Trophoblast cell (in vitro differentiated cells and primary cell): ENCODE data around the gene CERS6.

Experiments used
- DNase-seq, 2 donors: peaks; one replicate each; pipeline ENCODE4 v3.0.0-alpha.2; 2016
- H2AFZ ChIP-seq: 2 replicates; pipeline ENCODE4 v1.6.1; 2013; ENCODE audit warnings: low read length, moderate library complexity, mild to moderate bottlenecking; ENCODE audit not compliant: insufficient read depth, poor library complexity
- H2AK5ac ChIP-seq: 2 replicates; pipeline ENCODE4 v1.6.1; 2013; ENCODE audit warnings: mild to moderate bottlenecking, low read length
- H2BK120ac ChIP-seq: 2 replicates; pipeline ENCODE4 v1.6.1; 2013; ENCODE audit warnings: low read length, mild to moderate bottlenecking, moderate library complexity; ENCODE audit not compliant: insufficient read depth, poor library complexity
- H2BK12ac ChIP-seq: 2 replicates; pipeline ENCODE4 v1.6.1; 2013; ENCODE audit warnings: mild to moderate bottlenecking, low read length, moderate library complexity
- H2BK5ac ChIP-seq: 2 replicates; pipeline ENCODE4 v1.6.1; 2013; ENCODE audit warnings: low read length, low read depth, moderate library complexity, mild to moderate bottlenecking; ENCODE audit not compliant: poor library complexity
- H3K14ac ChIP-seq: 2 replicates; pipeline ENCODE4 v1.6.1; 2013; ENCODE audit warnings: mild to moderate bottlenecking, low read length
- H3K18ac ChIP-seq: 2 replicates; pipeline ENCODE4 v1.6.1; 2013; ENCODE audit warnings: mild to moderate bottlenecking, low read length
- H3K23ac ChIP-seq: 2 replicates; pipeline ENCODE4 v1.6.1; 2013; ENCODE audit warnings: low read length
- H3K27ac ChIP-seq: 2 replicates; pipeline ENCODE4 v1.5.1; 2013; ENCODE audit warnings: low read depth, mild to moderate bottlenecking, inconsistent platforms, low read length, moderate library complexity
- H3K27me3 ChIP-seq: 2 replicates; pipeline ENCODE4 v1.6.1; 2013; ENCODE audit warnings: inconsistent platforms, mild to moderate bottlenecking, low read length, moderate library complexity; ENCODE audit not compliant: insufficient read depth
- H3K36me3 ChIP-seq, 2 experiments: 1 replicate in 1 of 2; 2 replicates in 1 of 2; pipeline ENCODE4 v1.6.1; 2013; ENCODE audit warnings: low read length in 2 of 2, mild to moderate bottlenecking in 2 of 2, moderate library complexity in 1 of 2; ENCODE audit not compliant: insufficient read depth in 2 of 2, control insufficient read depth in 1 of 2
- H3K4ac ChIP-seq: 2 replicates; pipeline ENCODE4 v1.6.1; 2013; ENCODE audit warnings: low read depth, mild to moderate bottlenecking, low read length, moderate library complexity
- H3K4me1 ChIP-seq, 2 experiments: 1 replicate in 1 of 2; 2 replicates in 1 of 2; pipeline ENCODE4 v1.6.1; 2013; ENCODE audit warnings: low read length in 2 of 2, mild to moderate bottlenecking in 2 of 2, moderate library complexity in 1 of 2; ENCODE audit not compliant: insufficient read depth in 2 of 2, control insufficient read depth in 1 of 2
- H3K4me2 ChIP-seq: 2 replicates; pipeline ENCODE4 v1.6.1; 2013; ENCODE audit warnings: inconsistent platforms, mild to moderate bottlenecking, low read length, moderate library complexity
- H3K4me3 ChIP-seq: 2 replicates; pipeline ENCODE4 v1.5.1; 2013; ENCODE audit warnings: mild to moderate bottlenecking, low read depth, low read length, inconsistent platforms
- H3K79me1 ChIP-seq: one replicate; pipeline ENCODE4 v1.6.1; 2013; ENCODE audit warnings: low read length
- H3K79me2 ChIP-seq: 2 replicates; pipeline ENCODE4 v1.6.1; 2013; ENCODE audit warnings: low read length, mild to moderate bottlenecking; ENCODE audit not compliant: control insufficient read depth, insufficient read depth, poor library complexity
- H3K9ac ChIP-seq: 2 replicates; pipeline ENCODE4 v1.6.1; 2013; ENCODE audit warnings: mild to moderate bottlenecking, low read length
- H3K9me3 ChIP-seq: 2 replicates; pipeline ENCODE4 v1.6.1; 2013; ENCODE audit warnings: low read depth, mild to moderate bottlenecking, control low read depth, inconsistent platforms, low read length; ENCODE audit not compliant: insufficient read depth
- H4K12ac ChIP-seq: 2 replicates; pipeline ENCODE4 v1.6.1; 2013; ENCODE audit warnings: low read depth, mild to moderate bottlenecking, low read length, moderate library complexity
- H4K8ac ChIP-seq: 2 replicates; pipeline ENCODE4 v1.6.1; 2013; ENCODE audit warnings: low read depth, mild to moderate bottlenecking, low read length, moderate library complexity
- H4K91ac ChIP-seq: one replicate; pipeline ENCODE4 v1.6.1; 2013; ENCODE audit warnings: low read depth, mild to moderate bottlenecking, low read length, moderate library complexity
- WGBS: extraction: QIAGEN DNeasy Blood & Tissue Kit; methylation state at CpG from one replicate; pipeline ENCODE4 v1.1.7; 2013; ENCODE audit warnings: missing lambda C conversion rate; ENCODE audit not compliant: insufficient read length, insufficient coverage; ENCODE audit errors: extremely low coverage; 5-methylcytosine and 5-hydroxymethylcytosine counted together

Gene CERS6

DNA sequence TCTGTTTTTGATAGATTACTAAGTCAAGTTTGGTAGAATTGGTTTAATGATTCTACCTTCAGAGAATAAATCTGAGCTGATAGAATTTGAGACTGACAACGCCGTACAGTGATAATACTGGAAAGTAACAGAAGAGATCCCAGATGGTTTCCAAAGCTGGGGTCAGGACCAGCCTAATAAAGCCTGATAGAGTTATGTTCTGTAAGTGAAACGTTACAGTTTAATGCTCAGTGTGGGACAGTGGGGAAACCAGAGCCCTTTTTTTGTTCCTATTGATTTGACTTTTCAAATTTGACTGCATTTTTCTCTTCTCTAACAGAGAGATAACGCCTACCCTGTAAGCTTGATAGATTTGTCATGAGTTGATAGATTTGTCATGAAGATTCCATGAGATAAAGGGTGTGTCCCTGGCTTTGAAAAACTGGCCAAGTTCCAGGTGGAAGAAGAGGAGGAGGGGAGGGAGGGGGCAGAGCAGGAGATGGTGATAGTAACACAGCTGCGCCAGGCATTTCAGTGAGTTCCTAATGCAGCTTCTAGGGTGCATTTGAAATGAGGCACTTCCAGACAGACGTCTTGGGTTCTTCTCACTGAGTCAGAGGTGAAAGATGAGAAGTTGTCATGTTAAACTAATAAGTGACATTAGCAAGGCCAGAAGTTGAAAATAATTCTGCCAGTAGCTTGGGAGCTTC lies 65.1 kb downstream of the CERS6 start:
- Histone ChIP-seq H3K79me1 (no peaks in the 10 kb centered on the region), H2AK5ac (no peak overlapping the region), H4K12ac (no peak overlapping the region), H3K4ac (no peak overlapping the region), H2BK12ac (no peak overlapping the region), H3K27ac (no peak overlapping the region), H4K91ac (no peak overlapping the region), H3K79me2 (peaks cover 1% of the 10 kb centered on the region), H3K14ac (no peak overlapping the region), H4K8ac (no peak overlapping the region), H3K36me3 (no peaks in the 10 kb centered on the region), H3K23ac (no peak overlapping the region), H3K18ac (no peak overlapping the region), H3K9ac (no peak overlapping the region), H2AFZ (no peak overlapping the region), H3K4me1 (peaks cover 6 to 10% of the 10 kb centered on the region in 2 experiments), H2BK120ac (no peak overlapping the region), H2BK5ac (no peak overlapping the region), H3K9me3 (no peaks in the 10 kb centered on the region), H3K27me3 (no peaks in the 10 kb centered on the region), H3K4me2 (no peak overlapping the region), H3K4me3 (no peak overlapping the region)
- DNase-seq: no peak
- no CpG with 5 or more reads among the region's 6 CpGs for WGBS

DNA sequence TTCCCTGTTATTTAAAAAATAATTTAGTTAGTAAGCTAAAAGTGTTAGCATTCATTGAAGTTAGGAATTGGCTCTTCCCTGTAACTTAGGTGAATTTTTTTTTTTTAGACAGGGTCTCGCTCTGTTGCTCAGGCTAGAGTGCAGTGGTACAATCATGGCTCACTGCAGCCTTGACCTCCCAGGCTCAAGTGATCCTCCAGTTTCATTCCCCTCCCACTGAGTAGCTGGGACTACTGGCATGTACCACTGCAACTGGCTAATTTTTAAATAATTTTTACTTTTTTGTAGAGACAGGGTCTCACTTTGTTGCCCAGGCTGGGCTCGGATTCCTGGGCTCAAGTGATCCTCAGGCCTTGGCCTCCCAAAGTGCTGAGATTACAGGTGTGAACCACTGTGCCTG lies 66.4 kb downstream of the CERS6 start:
- Histone ChIP-seq H3K79me1 (no peaks in the 10 kb centered on the region), H3K4me3 (no peak overlapping the region), H3K79me2 (peaks cover 1% of the 10 kb centered on the region), H3K27ac (no peak overlapping the region), H3K14ac (no peak overlapping the region), H2BK5ac (no peak overlapping the region), H3K36me3 (no peaks in the 10 kb centered on the region), H3K27me3 (no peaks in the 10 kb centered on the region), H3K9me3 (no peaks in the 10 kb centered on the region), H2BK120ac (no peak overlapping the region), H3K4me2 (no peak overlapping the region), H2AFZ (no peak overlapping the region), H4K91ac (no peak overlapping the region), H2AK5ac (no peak overlapping the region), H3K4me1 (peaks cover 6 to 10% of the 10 kb centered on the region in 2 experiments), H3K9ac (no peak overlapping the region), H3K18ac (no peak overlapping the region), H2BK12ac (no peak overlapping the region), H3K4ac (no peak overlapping the region), H4K8ac (no peak overlapping the region), H3K23ac (no peak overlapping the region), H4K12ac (no peak overlapping the region)
- WGBS: no CpG with 5 or more reads among the region's 2 CpGs
- no peak for DNase-seq

DNA sequence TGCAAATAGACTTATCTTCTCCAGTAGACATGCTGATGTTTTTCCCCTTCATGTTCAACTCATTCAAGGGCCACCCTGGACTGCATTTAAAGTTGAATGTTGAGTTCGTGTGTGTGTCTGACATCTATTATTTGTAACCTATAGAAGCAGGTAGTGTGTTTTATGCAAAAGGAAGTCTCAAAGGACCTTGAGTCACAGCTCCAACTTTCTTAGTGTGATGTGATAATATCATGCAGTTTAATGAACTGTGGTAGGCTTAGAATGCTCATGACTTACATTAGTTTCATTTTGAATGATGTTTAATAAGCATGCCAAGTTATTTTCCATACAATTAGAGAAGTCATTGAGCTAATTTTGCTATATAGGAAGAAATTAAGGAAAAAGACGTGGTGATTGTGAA lies 67.9 kb downstream of the CERS6 start:
- no peak overlapping the region for H2BK120ac ChIP-seq
- no peak overlapping the region for H3K4me3 ChIP-seq
- no peak overlapping the region for H4K91ac ChIP-seq
- no peak overlapping the region for H3K23ac ChIP-seq
- no peaks in the 10 kb centered on the region for H3K79me1 ChIP-seq
- no peak overlapping the region for H3K4ac ChIP-seq
- no peaks in the 10 kb centered on the region for H3K9me3 ChIP-seq
- no peak for DNase-seq
- H3K14ac ChIP-seq: no peak overlapping the region
- no peak overlapping the region for H3K18ac ChIP-seq
- peaks cover 3 to 5% of the 10 kb centered on the region in 2 experiments for H3K4me1 ChIP-seq
- H3K36me3 ChIP-seq: no peaks in the 10 kb centered on the region
- H4K12ac ChIP-seq: no peak overlapping the region
- H3K4me2 ChIP-seq: no peak overlapping the region
- no peaks in the 10 kb centered on the region for H3K27me3 ChIP-seq
- no peak overlapping the region for H3K27ac ChIP-seq
- no peak overlapping the region for H3K9ac ChIP-seq
- H2AK5ac ChIP-seq: no peak overlapping the region
- no peak overlapping the region for H2BK5ac ChIP-seq
- H2AFZ ChIP-seq: no peak overlapping the region
- 100% methylated on average over 1 of the region's 2 CpGs for WGBS
- H4K8ac ChIP-seq: no peak overlapping the region
- H2BK12ac ChIP-seq: no peak overlapping the region
- H3K79me2 ChIP-seq: peaks cover 1% of the 10 kb centered on the region

DNA sequence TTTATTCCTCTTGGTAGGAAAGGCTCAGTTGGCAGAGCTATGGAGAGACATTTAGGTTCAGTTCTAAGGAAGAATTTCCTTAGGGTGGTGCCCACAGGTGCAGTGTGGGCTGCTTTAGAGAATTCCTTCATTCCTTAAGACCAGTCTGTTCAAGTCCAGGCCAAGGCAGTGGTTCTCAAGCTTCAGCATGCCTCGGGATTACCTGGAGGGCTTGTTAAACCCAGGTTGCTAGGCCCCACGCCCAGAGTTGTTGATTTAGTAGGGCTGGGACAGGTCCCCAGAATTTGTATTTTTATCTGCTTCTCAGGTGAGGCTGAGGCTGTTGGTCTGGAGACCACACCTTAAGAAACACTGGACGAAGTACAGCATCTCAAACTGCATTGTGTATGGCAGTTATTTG lies 68.9 kb downstream of the CERS6 start:
- WGBS: no CpG with 5 or more reads among the region's 3 CpGs

More for the DNA sequence above, 68.9 kb downstream of the CERS6 start:
- H3K4me1 ChIP-seq: peaks cover 6 to 9% of the 10 kb centered on the region in 2 experiments
- H3K4me3 ChIP-seq: no peak overlapping the region
- DNase-seq: no peak
- H3K27me3 ChIP-seq: no peaks in the 10 kb centered on the region
- no peaks in the 10 kb centered on the region for H3K79me1 ChIP-seq
- no peak overlapping the region for H2BK5ac ChIP-seq
- no peak overlapping the region for H3K4ac ChIP-seq
- no peak overlapping the region for H4K12ac ChIP-seq
- H3K23ac ChIP-seq: no peak overlapping the region
- H4K8ac ChIP-seq: no peak overlapping the region
- H2BK120ac ChIP-seq: peak overlapping the region; percentile 43
- no peak overlapping the region for H2AFZ ChIP-seq
- H2BK12ac ChIP-seq: no peak overlapping the region
- no peaks in the 10 kb centered on the region for H3K9me3 ChIP-seq
- no peaks in the 10 kb centered on the region for H3K36me3 ChIP-seq
- no peak overlapping the region for H3K27ac ChIP-seq
- H4K91ac ChIP-seq: no peak overlapping the region
- no peak overlapping the region for H2AK5ac ChIP-seq
- H3K18ac ChIP-seq: peak overlapping the region; percentile 59
- no peak overlapping the region for H3K9ac ChIP-seq
- H3K14ac ChIP-seq: no peak overlapping the region
- no peak overlapping the region for H3K4me2 ChIP-seq
- H3K79me2 ChIP-seq: peaks cover 1% of the 10 kb centered on the region
